ENCODE results near the gene CRTAC1. TPM values are rescaled to one million over a fixed set of nuclear protein-coding genes. Genes with fewer than 3 reads are reported as not detected.

The CRTAC1 gene, protein sequence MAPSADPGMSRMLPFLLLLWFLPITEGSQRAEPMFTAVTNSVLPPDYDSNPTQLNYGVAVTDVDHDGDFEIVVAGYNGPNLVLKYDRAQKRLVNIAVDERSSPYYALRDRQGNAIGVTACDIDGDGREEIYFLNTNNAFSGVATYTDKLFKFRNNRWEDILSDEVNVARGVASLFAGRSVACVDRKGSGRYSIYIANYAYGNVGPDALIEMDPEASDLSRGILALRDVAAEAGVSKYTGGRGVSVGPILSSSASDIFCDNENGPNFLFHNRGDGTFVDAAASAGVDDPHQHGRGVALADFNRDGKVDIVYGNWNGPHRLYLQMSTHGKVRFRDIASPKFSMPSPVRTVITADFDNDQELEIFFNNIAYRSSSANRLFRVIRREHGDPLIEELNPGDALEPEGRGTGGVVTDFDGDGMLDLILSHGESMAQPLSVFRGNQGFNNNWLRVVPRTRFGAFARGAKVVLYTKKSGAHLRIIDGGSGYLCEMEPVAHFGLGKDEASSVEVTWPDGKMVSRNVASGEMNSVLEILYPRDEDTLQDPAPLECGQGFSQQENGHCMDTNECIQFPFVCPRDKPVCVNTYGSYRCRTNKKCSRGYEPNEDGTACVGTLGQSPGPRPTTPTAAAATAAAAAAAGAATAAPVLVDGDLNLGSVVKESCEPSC
- total RNA-seq = 14.3 TPM

DNA sequence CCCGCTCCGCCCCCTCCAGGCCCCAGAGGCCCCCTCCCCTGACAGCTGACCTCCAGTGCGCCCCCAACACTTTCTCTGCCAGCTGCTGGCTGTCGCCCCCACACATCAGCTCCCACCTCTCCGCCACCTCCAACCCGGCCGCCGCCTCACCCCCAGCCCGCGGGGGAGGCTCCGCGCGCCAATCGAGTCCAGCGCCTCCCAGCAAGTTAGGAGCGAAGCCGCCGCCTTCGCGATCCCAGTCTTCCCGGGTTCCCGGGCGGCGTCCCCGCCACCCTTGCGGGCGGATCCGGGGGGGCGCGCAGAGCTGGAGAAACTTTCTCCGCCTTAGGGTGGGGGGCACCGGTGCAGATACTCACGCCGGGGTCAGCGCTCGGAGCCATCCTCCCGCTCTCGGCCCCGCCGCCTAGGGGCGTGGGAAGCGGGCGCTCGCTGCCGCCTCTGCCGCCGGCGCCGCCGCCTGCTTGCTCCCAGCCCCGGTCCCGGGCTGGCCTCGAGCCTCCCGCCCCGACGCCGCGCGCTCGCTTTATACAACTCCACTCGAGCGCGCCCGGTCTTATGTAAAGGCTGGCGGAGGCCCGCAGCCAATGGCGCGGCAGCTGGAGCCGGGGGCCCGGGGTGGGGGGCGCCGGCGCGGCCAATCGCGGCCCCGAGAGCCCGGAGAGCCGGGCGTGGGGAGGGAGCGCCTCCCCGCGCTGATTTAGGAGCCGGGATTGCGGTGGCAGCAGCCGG, at the start of gene CRTAC1:
Gene CRTAC1 (minus strand): TSS at position 529 of the 729 bp plus-strand sequence. CDS start 149 bp downstream, at position 380.

DNA sequence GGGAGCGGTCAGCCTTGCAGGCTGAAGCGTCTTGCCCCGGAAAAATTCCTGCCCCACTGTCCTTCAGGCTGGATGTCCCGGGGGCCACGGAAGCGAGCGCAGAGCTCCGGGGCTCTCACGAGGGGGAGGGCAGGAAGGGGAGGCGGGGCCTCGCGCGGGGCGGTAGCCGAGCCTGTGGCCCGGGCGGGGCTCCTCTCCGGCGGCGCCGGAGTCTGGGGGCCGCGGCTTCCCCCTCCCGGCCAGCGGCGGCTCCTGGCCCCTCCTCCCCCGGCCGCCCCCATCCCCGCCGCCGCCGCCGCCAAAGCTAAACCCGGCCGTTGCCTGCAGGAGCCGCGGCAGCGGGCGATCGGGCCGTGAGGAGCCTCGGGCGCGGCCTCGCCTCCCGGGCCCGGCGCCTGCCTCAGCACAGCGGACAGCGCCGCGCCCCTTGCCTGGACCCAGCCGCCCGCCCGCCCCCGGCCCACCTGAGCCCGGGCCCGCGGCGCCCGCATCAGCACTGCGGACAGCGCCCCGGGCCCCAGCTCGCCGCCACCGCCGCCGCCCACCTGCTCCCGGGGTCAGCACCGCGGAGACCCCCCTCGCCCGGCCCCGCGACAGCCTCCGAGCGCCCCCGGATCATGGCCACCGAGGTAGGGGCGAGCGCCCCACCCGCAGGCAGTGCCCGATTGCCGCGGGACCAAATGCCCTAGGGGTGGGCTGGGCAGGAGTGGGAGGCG, 180.6 kb downstream of the CRTAC1 start, which contains the start of gene GOLGA7B:
Gene GOLGA7B (plus strand): TSS at position 157 of the 716 bp plus-strand sequence. CDS start 461 bp downstream, at position 618.

Small RNA genes within 50 kb of the gene (small RNA-seq; reads per million reads assigned to genes)
- gene AL355301.1 (ENCODE audit: low replicate concordance) = not detected

Other genes with a start within 250 kb of the CRTAC1 start
- gene GOLGA7B, start 180.8 kb downstream of the CRTAC1 start, total RNA-seq = 0.35 TPM
- gene R3HCC1L, start 104.0 kb upstream of the CRTAC1 start, total RNA-seq = 18.6 TPM
- gene LOXL4, start 237.6 kb upstream of the CRTAC1 start, total RNA-seq = 5.0 TPM

Data from metanephros (tissue), 2 donors.